ENCODE data around the gene PPY.
"Not testable (repeated sequence)": the region's sequence is repeated elsewhere in the genome, so short reads cannot be mapped to it uniquely, and the experiment has no call there.

PPY gene

DNA sequence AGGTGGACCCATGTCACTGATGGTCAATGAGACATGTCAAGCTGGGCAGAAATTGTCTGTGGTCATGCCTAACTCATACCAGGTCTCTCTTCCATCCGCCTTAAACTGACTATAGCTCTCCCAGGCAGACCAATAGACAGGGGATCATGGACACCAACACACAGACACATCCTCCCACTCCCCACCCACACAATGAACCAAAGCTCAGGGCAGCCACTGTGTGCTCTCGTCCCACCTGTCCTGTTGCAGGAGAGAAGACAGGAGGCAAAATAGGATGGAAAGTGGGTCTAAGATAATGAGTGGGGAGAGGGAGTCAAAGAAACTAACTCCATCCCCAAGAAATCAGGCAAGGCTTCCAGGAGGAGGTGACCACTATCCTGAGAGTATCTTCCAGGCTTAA, 8.3 kb upstream of the PPY start:
- H3K4me3 Mint-ChIP-seq: no peak overlapping the region
- TF ChIP-seq, protein P1, sequence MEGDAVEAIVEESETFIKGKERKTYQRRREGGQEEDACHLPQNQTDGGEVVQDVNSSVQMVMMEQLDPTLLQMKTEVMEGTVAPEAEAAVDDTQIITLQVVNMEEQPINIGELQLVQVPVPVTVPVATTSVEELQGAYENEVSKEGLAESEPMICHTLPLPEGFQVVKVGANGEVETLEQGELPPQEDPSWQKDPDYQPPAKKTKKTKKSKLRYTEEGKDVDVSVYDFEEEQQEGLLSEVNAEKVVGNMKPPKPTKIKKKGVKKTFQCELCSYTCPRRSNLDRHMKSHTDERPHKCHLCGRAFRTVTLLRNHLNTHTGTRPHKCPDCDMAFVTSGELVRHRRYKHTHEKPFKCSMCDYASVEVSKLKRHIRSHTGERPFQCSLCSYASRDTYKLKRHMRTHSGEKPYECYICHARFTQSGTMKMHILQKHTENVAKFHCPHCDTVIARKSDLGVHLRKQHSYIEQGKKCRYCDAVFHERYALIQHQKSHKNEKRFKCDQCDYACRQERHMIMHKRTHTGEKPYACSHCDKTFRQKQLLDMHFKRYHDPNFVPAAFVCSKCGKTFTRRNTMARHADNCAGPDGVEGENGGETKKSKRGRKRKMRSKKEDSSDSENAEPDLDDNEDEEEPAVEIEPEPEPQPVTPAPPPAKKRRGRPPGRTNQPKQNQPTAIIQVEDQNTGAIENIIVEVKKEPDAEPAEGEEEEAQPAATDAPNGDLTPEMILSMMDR (IDR thresholded peaks at IDR 0.05): no peak
- H3K27ac Mint-ChIP-seq: no peak overlapping the region
- DNase-seq: no peak
- H3K27me3 Mint-ChIP-seq (ENCODE audit: low read depth, poor library complexity): peaks cover 68% of the 10 kb centered on the region
- no peaks in the 10 kb centered on the region for H3K36me3 Mint-ChIP-seq (ENCODE audit: low read depth)
- peaks cover 43% of the 10 kb centered on the region for H3K4me1 Mint-ChIP-seq
- no peaks in the 10 kb centered on the region for H3K9me3 Mint-ChIP-seq

DNA sequence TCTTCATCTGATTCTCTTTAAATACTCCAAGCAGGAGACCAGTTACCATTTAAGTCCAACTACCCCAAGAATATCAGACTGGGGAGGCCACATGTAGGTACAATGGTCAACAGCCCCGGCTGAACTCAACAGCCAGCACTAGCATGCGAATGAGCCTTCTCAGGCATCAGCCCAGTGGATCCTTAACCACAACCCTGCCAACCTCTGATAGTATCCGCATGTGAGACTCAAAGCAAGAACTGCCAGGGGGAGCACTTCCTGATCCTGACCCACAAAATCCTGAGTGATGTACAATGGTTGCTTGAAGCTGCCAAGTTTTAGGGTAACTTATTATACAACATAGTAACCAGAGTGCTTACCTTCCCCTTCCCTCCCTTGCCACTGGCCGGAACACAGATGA, 7.5 kb upstream of the PPY start:
- Mint-ChIP-seq H3K9me3 (no peaks in the 10 kb centered on the region), H3K4me1 (peaks cover 48% of the 10 kb centered on the region), H3K27ac (no peak overlapping the region), H3K36me3 (ENCODE audit: low read depth) (no peaks in the 10 kb centered on the region), H3K27me3 (ENCODE audit: low read depth, poor library complexity) (peaks cover 60% of the 10 kb centered on the region), H3K4me3 (no peak overlapping the region)
- no peak for DNase-seq
- TF ChIP-seq, protein P1 (IDR thresholded peaks at IDR 0.05): no peak

DNA sequence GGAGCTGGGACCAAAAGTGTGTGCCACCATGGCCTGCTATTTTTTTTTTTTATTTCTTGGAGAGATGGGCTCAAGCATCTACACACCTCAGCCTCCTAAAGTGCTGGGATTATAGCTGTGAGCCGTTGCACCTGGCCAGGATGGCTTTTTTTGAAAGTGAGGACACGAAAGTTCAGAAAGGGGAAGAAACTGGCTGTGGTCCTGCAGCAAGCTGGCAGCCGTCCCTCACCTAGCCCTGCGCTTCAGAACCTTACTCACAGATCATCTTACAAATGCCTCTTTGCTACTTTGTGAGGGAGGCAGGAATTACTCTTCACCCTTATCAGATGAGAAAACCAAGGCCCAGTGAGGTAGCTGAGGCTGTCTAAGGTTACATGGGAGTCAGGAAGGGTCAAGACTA, 4.5 kb upstream of the PPY start:
- Mint-ChIP-seq H3K9me3 (no peaks in the 10 kb centered on the region), H3K36me3 (ENCODE audit: low read depth) (no peaks in the 10 kb centered on the region), H3K4me3 (no peak overlapping the region), H3K27me3 (ENCODE audit: low read depth, poor library complexity) (peaks cover 34% of the 10 kb centered on the region), H3K27ac (no peak overlapping the region), H3K4me1 (peaks cover 46% of the 10 kb centered on the region)
- TF ChIP-seq, protein P1 (IDR thresholded peaks at IDR 0.05): no peak
- DNase-seq: no peak

DNA sequence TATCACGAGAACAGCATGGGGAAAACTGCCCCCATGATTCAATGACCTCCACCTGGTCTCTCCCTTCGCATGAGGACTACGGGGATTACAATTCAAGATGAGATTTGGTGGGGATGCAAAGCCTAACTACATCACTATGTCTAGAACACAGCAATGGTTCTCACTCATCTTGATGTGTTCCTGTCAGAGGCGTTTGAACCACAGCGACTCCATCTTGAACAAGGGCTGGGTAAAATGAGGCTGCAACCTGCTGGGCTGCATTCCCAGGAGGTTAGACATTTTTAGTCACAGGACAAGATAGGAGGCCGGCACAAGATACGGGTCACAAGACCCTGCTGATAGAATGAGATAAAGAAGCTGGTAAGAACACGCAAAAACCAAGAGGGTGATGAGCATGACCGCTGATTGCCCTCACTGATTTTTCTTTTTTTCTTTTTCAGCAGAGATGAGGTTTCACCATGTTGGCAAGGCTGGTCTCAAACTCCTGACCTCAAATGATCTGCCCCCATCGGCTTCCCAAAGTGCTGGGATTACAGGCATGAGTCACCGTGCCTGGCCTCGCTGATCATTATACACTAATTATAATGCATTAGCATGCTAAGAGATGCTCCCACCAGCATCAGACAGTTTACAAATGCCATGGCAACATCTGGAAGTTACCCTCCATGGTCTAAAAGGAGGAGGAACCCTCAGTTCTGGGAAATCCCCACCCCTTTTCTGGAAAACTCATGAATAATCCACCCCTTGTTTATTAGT, 3.0 kb upstream of the PPY start:
- peaks cover 55% of the 10 kb centered on the region for H3K4me1 Mint-ChIP-seq
- H3K27ac Mint-ChIP-seq: peak overlapping the region; percentile 23
- H3K27me3 Mint-ChIP-seq (ENCODE audit: low read depth, poor library complexity): peaks cover 18% of the 10 kb centered on the region
- no peak for DNase-seq
- TF ChIP-seq, protein P1 (IDR thresholded peaks at IDR 0.05): no peak
- H3K4me3 Mint-ChIP-seq: no peak overlapping the region
- H3K9me3 Mint-ChIP-seq: no peaks in the 10 kb centered on the region
- H3K36me3 Mint-ChIP-seq (ENCODE audit: low read depth): no peaks in the 10 kb centered on the region

DNA sequence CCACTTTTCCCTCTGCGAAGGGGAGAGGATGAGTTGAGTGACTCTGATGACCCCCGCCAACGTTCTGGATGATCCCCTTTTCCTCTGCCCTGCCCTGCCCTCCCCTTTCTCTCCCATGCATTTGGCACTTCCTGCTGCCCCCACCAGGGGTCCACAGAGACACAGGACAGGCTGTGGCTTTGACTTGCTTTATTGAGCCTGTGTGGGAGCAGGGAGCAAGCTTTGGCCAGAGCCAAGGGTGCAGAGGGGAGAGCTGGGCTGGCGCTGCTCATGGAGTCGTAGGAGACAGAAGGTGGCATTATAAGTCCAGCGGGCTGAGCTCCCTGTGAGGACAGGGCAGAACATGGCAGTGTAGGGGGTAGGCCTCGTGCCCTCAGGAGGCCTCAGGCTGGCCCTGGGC, 1.6 kb downstream of the PPY start:
- H3K27ac Mint-ChIP-seq: no peak overlapping the region
- TF ChIP-seq, protein P1 (IDR thresholded peaks at IDR 0.05): peak; percentile 79
- no peak overlapping the region for H3K4me3 Mint-ChIP-seq
- no peaks in the 10 kb centered on the region for H3K36me3 Mint-ChIP-seq (ENCODE audit: low read depth)
- H3K4me1 Mint-ChIP-seq: peaks cover 63% of the 10 kb centered on the region
- peak; percentile 80 for DNase-seq
- peaks cover 22% of the 10 kb centered on the region for H3K27me3 Mint-ChIP-seq (ENCODE audit: low read depth, poor library complexity)
- H3K9me3 Mint-ChIP-seq: no peaks in the 10 kb centered on the region

DNA sequence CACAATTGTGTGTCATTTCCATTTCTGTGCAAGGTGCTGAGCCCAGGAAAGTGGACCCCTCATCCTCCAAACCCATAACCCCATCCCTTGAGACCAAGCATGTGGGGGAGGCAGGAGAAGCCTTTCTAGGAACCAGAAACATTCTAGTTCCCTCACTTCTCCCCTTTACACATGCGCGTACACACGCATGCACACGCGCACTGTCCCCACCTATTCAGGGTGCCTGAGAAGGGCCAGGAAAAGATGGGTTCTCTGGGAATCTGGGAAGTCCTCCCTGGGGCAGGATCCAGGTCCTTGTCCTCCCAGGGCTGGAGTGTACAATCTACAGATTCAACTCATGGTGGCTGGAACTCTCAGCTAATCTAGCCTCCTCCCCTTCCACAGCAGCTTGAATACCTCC, 2.4 kb downstream of the PPY start:
- H3K9me3 Mint-ChIP-seq: no peaks in the 10 kb centered on the region
- no peak overlapping the region for H3K4me3 Mint-ChIP-seq
- no peak overlapping the region for H3K27ac Mint-ChIP-seq
- H3K27me3 Mint-ChIP-seq (ENCODE audit: low read depth, poor library complexity): peaks cover 23% of the 10 kb centered on the region
- TF ChIP-seq, protein P1 (IDR thresholded peaks at IDR 0.05): no peak
- H3K4me1 Mint-ChIP-seq: peaks cover 67% of the 10 kb centered on the region
- no peak for DNase-seq
- no peaks in the 10 kb centered on the region for H3K36me3 Mint-ChIP-seq (ENCODE audit: low read depth)

DNA sequence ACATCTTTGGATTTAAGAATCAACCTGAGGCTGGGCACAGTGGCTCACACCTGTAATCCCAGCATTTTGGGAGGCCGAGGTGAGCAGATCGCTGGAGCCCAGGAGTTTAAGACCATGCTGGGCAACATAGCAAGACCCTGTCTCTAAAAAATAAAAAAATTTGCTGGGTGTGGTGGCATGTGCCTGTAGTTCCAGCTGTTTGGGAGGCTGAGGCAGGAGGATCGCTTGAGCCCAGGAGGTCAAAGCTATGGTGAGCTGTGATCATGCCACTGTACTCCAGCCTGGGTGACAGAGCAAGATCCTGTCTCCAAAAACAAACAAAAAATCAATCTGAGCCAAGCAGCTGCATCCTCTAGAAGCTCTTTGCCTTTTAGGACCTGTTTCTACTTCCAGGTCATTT, 2.8 kb downstream of the PPY start:
- not testable (repeated sequence) for H3K36me3 Mint-ChIP-seq (ENCODE audit: low read depth); H3K27ac Mint-ChIP-seq; H3K4me3 Mint-ChIP-seq; DNase-seq; H3K9me3 Mint-ChIP-seq
- peaks cover 27% of the 10 kb centered on the region for H3K27me3 Mint-ChIP-seq (ENCODE audit: low read depth, poor library complexity)
- H3K4me1 Mint-ChIP-seq: peaks cover 68% of the 10 kb centered on the region

All from nephron progenitor cell (in vitro differentiated cells).